Measurements from ENCODE around the gene COX7A1.

DNA sequence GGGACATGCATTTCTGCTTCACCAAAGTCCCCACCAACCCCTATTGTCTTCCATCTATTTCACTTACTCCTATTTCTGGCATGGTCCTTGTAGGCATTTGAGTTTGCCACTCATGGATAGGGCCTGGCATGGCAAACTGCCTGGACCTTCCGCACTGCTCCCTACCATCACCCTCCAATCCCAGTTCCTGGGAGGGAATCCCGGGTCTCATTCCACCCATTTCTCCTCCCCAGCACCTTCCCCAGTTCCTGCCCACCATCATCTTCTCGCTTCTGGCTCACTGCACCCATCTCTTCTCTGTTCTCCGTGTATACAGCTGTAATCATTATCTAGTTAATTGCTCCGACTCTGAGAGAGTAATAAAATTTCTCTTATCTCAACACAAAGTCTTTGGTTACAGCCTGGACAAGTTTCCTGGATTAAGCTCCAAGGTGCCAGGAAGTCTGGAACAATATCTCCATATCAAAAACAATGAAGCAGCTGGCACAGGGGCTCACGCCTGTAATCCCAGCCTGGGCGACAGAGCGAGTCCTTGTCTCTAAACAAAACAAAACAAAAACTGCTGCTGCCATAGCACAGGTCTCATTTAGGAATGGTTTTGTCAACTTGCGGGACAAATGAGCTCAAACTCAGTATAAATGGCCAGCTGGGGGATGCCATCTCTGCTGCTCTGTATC lies 17.0 kb upstream of the COX7A1 start:
- TF ChIP-seq, protein P1, sequence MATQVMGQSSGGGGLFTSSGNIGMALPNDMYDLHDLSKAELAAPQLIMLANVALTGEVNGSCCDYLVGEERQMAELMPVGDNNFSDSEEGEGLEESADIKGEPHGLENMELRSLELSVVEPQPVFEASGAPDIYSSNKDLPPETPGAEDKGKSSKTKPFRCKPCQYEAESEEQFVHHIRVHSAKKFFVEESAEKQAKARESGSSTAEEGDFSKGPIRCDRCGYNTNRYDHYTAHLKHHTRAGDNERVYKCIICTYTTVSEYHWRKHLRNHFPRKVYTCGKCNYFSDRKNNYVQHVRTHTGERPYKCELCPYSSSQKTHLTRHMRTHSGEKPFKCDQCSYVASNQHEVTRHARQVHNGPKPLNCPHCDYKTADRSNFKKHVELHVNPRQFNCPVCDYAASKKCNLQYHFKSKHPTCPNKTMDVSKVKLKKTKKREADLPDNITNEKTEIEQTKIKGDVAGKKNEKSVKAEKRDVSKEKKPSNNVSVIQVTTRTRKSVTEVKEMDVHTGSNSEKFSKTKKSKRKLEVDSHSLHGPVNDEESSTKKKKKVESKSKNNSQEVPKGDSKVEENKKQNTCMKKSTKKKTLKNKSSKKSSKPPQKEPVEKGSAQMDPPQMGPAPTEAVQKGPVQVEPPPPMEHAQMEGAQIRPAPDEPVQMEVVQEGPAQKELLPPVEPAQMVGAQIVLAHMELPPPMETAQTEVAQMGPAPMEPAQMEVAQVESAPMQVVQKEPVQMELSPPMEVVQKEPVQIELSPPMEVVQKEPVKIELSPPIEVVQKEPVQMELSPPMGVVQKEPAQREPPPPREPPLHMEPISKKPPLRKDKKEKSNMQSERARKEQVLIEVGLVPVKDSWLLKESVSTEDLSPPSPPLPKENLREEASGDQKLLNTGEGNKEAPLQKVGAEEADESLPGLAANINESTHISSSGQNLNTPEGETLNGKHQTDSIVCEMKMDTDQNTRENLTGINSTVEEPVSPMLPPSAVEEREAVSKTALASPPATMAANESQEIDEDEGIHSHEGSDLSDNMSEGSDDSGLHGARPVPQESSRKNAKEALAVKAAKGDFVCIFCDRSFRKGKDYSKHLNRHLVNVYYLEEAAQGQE (IDR thresholded peaks at IDR 0.05; ENCODE audit: insufficient read depth in 1 of 2, low read depth in 2 of 2, low read length in 2 of 2): no peak
- TF ChIP-seq SIN3A (IDR thresholded peaks at IDR 0.05; ENCODE audit: borderline replicate concordance, insufficient read depth, low read length) (no peak), POLR2AphosphoS5 (IDR thresholded peaks at IDR 0.05; ENCODE audit: low read depth, low read length) (no peak), TAF1 (IDR thresholded peaks at IDR 0.05; ENCODE audit: borderline replicate concordance, insufficient read depth, low read length) (no peak)
